ENCODE data around the gene SLC17A5. TPM values are rescaled to one million over a fixed set of nuclear protein-coding genes. Genes with fewer than 3 reads are reported as not detected.

SLC17A5 gene
- total RNA-seq, 2 donors from 2014 or later, result 4.4 to 8.3 TPM

DNA sequence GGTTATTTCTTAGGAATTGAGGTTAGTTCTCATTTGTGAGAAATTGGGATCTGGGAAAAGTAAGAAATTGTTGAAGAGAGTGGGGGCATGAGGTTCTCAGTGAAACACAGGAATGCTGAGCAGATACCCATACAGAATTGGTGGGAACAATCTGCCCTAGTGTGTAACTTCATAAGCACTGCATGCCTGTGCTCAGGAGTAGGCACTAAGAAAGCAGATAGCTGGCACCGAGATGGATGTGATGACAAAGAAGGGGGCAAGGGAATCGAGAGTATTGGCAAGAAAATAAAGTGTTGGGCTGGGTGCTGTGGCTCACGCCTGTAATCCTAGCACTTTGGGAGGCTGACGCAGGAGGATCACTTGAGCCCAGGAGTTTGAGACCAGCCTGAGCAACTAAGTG, 4.0 kb downstream of the SLC17A5 start:
- Histone ChIP-seq H3K27ac (ENCODE audit: low read depth, low read length) (no peak overlapping the region), H3K4me3 (ENCODE audit: low read length) (no peak overlapping the region), H3K36me3 (ENCODE audit: control insufficient read depth, insufficient read depth, low read length) (no peaks in the 10 kb centered on the region), H3K9ac (ENCODE audit: extremely low read depth, low read length, poor library complexity, severe bottlenecking) (no peak overlapping the region), H3K4me1 (ENCODE audit: control insufficient read depth, insufficient read depth, low read length) (no peaks in the 10 kb centered on the region), H3K9me3 (ENCODE audit: control insufficient read depth, low read length) (no peaks in the 10 kb centered on the region), H3K27me3 (ENCODE audit: control insufficient read depth, insufficient read depth, low read length, poor library complexity, severe bottlenecking) (no peaks in the 10 kb centered on the region)
- H3K4me1 Mint-ChIP-seq, result peaks cover 4% of the 10 kb centered on the region
- DNase-seq, result no peak
- WGBS, 2 experiments (ENCODE audit: insufficient coverage in 1 of 2, insufficient read length in 1 of 2), result 73% methylated on average over 4 of the region's 4 CpGs; no CpG with 5 or more reads in 1 of the 2 experiments
- no peak overlapping the region for H3K4me3 Mint-ChIP-seq
- no peaks in the 10 kb centered on the region for H3K36me3 Mint-ChIP-seq (ENCODE audit: low read depth)
- no peaks in the 10 kb centered on the region for H3K27me3 Mint-ChIP-seq (ENCODE audit: insufficient read depth)
- H3K9me3 Mint-ChIP-seq, result no peaks in the 10 kb centered on the region
- no peak overlapping the region for H3K27ac Mint-ChIP-seq
- TF ChIP-seq, protein P1, sequence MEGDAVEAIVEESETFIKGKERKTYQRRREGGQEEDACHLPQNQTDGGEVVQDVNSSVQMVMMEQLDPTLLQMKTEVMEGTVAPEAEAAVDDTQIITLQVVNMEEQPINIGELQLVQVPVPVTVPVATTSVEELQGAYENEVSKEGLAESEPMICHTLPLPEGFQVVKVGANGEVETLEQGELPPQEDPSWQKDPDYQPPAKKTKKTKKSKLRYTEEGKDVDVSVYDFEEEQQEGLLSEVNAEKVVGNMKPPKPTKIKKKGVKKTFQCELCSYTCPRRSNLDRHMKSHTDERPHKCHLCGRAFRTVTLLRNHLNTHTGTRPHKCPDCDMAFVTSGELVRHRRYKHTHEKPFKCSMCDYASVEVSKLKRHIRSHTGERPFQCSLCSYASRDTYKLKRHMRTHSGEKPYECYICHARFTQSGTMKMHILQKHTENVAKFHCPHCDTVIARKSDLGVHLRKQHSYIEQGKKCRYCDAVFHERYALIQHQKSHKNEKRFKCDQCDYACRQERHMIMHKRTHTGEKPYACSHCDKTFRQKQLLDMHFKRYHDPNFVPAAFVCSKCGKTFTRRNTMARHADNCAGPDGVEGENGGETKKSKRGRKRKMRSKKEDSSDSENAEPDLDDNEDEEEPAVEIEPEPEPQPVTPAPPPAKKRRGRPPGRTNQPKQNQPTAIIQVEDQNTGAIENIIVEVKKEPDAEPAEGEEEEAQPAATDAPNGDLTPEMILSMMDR (conservative IDR thresholded peaks at IDR 0.05), result no peak

DNA sequence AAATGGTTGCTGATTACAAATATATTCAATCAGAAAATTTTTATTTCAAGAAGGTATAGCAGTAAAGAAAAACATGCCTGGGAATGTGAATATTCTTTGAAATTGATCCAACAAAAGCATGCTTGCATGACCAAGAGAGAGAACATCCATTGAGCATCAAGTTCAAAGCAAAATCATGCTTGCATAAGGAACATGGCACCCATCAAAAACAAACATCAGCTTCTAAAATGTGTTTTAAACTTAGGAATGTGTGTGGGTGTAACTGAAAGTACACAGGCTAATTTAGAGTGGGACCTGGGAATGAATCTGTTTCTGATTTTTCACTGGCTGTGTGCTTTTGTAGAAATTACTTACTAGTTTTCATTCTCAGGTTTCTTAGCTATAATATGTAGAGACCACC, 5.6 kb downstream of the SLC17A5 start:
- Histone ChIP-seq H3K27me3 (ENCODE audit: control insufficient read depth, insufficient read depth, low read length, poor library complexity, severe bottlenecking) (no peaks in the 10 kb centered on the region), H3K36me3 (ENCODE audit: control insufficient read depth, insufficient read depth, low read length) (no peaks in the 10 kb centered on the region), H3K9ac (ENCODE audit: extremely low read depth, low read length, poor library complexity, severe bottlenecking) (no peak overlapping the region), H3K9me3 (ENCODE audit: control insufficient read depth, low read length) (no peaks in the 10 kb centered on the region), H3K4me1 (ENCODE audit: control insufficient read depth, insufficient read depth, low read length) (no peaks in the 10 kb centered on the region), H3K27ac (ENCODE audit: low read depth, low read length) (no peak overlapping the region), H3K4me3 (ENCODE audit: low read length) (no peak overlapping the region)
- no peaks in the 10 kb centered on the region for H3K9me3 Mint-ChIP-seq
- no peaks in the 10 kb centered on the region for H3K27me3 Mint-ChIP-seq (ENCODE audit: insufficient read depth)
- TF ChIP-seq, protein P1 (conservative IDR thresholded peaks at IDR 0.05), result no peak
- no peak for DNase-seq
- H3K4me1 Mint-ChIP-seq, result peaks cover 2% of the 10 kb centered on the region
- H3K36me3 Mint-ChIP-seq (ENCODE audit: low read depth), result no peaks in the 10 kb centered on the region
- no peak overlapping the region for H3K4me3 Mint-ChIP-seq
- H3K27ac Mint-ChIP-seq, result no peak overlapping the region

DNA sequence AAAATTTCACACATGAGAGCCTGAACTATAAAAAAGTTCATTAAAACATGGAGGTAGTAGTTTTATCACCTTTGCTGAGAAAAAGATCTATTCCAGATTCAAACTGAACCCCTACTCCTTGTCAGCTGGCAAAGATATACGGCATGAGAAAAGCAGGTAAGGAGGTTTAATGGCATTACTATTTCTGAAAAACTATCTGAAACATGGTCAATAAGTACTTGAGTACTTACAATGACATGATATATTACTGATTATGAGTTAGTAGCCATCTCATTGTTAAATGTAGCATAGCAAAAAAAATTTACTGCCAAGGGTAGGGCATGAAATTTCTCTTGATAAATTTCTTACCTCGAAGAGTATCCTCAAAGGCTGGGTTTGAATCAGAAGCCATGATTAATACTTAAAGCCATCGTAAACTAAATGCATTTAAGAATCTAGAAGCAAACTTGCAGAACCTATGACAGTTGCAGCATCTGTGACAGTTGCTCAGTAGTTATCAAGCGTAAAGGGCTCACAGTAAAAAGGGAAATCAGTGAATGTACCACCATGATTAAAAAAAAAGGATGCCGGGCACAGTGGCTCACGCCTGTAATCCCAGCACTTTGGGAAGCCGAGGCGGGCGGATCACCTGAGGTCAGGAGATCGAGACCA, 8.7 kb downstream of the SLC17A5 start:
- H3K9me3 Mint-ChIP-seq, result no peaks in the 10 kb centered on the region
- no peak overlapping the region for H3K9ac ChIP-seq (ENCODE audit: extremely low read depth, low read length, poor library complexity, severe bottlenecking)
- no peaks in the 10 kb centered on the region for H3K36me3 ChIP-seq (ENCODE audit: control insufficient read depth, insufficient read depth, low read length)
- TF ChIP-seq, protein P1 (conservative IDR thresholded peaks at IDR 0.05), result no peak
- H3K4me1 Mint-ChIP-seq, result peaks cover 7% of the 10 kb centered on the region
- H3K4me3 Mint-ChIP-seq, result peak overlapping the region; percentile 66
- no peak for DNase-seq
- WGBS, 2 experiments (ENCODE audit: insufficient coverage in 1 of 2, insufficient read length in 1 of 2), result 65 to 66% methylated on average over 9 to 10 of the region's 10 CpGs
- no peaks in the 10 kb centered on the region for H3K27me3 Mint-ChIP-seq (ENCODE audit: insufficient read depth)
- peak overlapping the region; percentile 56 for H3K4me3 ChIP-seq (ENCODE audit: low read length)
- H3K9me3 ChIP-seq (ENCODE audit: control insufficient read depth, low read length), result no peaks in the 10 kb centered on the region
- no peaks in the 10 kb centered on the region for H3K36me3 Mint-ChIP-seq (ENCODE audit: low read depth)
- no peak overlapping the region for H3K27ac ChIP-seq (ENCODE audit: low read depth, low read length)
- no peaks in the 10 kb centered on the region for H3K27me3 ChIP-seq (ENCODE audit: control insufficient read depth, insufficient read depth, low read length, poor library complexity, severe bottlenecking)
- H3K27ac Mint-ChIP-seq, result peak overlapping the region; percentile 0
- H3K4me1 ChIP-seq (ENCODE audit: control insufficient read depth, insufficient read depth, low read length), result no peaks in the 10 kb centered on the region
